NCI-H446 treated with DMSO at 0.1 percent for 48 hours (cell line): ENCODE measurements around the gene ZBTB45.
"Not testable (repeated sequence)": the region's sequence is repeated elsewhere in the genome, so short reads cannot be mapped to it uniquely, and the experiment has no call there.

Source experiments
- DNase-seq: peaks from one replicate; lab custom pipeline; 2025; lab: John Stamatoyannopoulos, UW

The ZBTB45 gene

GRCh38 chr19:58474997-58475713, 44.5 kb downstream of the ZBTB45 start:
- no peak for DNase-seq

GRCh38 chr19:58474291-58474996, 45.2 kb downstream of the ZBTB45 start:
- DNase-seq = no peak

- DNase-seq = no peak
Observed at GRCh38 chr19:58473775-58474174, 45.8 kb downstream of the ZBTB45 start.

- no peak for DNase-seq
Observed at GRCh38 chr19:58471736-58472135, 47.9 kb downstream of the ZBTB45 start.

GRCh38 chr19:58470837-58471543, 48.6 kb downstream of the ZBTB45 start:
- not testable (repeated sequence) for DNase-seq

- no peak for DNase-seq
Observed at GRCh38 chr19:58469241-58470013, 50.2 kb downstream of the ZBTB45 start.

GRCh38 chr19:58468216-58468839, 51.3 kb downstream of the ZBTB45 start:
- DNase-seq = no peak

GRCh38 chr19:58466760-58467589, 52.6 kb downstream of the ZBTB45 start, which contains the start of gene ZNF324:
Gene ZNF324, plus strand, starts transcription at chr19:58467080. Its CDS starts 2,106 bp downstream, at chr19:58469186.
- peak; percentile 90 for DNase-seq

GRCh38 chr19:58466089-58466759, 53.4 kb downstream of the ZBTB45 start:
- DNase-seq = no peak
